Fibroblast of gingiva (primary cell): ENCODE data around the gene MSANTD1.
A peak's percentile ranks its signal among the peaks of the same experiment; 100 is the strongest.
"Not testable (repeated sequence)": the region's sequence is repeated elsewhere in the genome, so short reads cannot be mapped to it uniquely, and the experiment has no call there.

Source experiments
- DNase-seq: peaks from one replicate; pipeline ENCODE4 v3.0.0-alpha.2; 2011; ENCODE audit warnings: low read depth

MSANTD1 gene

GRCh38 chr4:3290889-3291321 is 41.9 kb downstream of the MSANTD1 start:
- DNase-seq, result no peak

DNA sequence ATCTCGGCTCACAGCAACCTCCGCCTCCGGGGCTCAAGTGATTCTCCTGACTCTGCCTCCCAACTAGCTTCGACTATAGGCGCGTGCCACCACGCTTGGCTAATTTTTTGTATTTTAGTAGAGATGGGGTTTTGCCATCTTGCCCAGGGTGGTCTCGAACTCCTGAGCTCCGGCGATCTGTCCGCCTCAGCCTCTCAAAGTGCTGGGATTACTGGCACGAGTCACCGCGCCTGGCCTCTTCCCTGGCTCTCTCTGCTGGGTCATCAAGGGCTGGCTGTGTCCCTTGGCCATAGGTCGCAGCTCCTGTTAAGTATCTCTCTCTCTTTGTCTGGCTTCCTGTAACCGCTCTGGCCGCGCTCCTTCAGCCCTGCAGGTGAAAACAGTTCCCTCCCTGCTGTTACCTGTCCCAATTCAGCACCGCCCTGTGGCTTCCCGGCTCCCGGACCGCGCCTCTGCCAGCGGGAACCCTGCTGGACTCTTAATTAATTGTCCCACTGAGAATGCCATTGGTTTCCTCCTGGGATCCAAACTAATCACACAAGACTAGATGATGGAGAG is 42.5 kb downstream of the MSANTD1 start:
- no peak for DNase-seq

GRCh38 chr4:3291969-3292570 is 43.1 kb downstream of the MSANTD1 start:
- DNase-seq, result peak; percentile 67

DNA sequence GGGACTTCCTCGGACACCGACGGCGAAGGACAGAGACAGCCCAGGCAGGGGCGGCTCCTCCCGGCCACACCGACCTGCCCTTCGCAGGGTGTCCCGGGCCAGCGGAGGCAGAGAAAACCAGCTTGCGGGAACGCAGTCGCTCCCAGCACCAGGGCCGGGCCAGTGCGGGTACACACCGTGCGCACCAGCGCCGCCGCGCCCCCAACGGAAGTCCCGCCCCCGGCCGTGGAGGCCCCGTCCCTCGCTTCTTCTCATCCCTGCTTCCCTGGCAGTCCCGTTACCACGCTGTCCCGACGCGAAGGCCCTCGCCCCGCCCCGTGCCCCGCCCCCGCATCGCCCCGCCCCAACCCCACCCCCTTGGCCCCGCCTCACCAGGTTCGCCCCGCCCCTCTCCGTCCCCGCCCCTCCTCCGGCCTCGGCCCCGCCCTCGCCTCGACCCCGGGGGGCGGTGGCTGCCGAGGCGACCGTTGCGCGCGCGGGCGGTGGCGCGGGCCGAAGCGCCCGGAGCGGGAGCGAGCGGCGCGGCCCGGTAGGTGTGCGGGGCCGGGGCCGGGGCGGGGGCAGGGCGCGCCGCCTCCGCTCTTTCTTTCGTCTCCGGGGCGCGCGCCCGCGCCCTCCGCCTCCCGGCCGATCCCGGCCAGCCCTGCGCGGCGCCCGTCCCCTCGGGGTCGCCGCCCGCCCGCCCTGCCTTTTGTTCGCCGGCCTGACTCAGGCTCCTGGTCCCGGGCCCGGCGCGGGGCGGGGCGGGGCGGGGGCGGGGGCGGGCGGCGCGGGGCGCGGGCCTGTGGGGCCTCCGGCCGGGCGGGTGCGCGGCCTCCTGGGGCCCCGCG is 43.8 kb downstream of the MSANTD1 start, which contains the start of gene RGS12:
RGS12 (plus strand) TSS at position 451 of the 830 bp plus-strand sequence. CDS start 23,150 bp downstream, outside the sequence.
- peak; percentile 95 for DNase-seq

DNA sequence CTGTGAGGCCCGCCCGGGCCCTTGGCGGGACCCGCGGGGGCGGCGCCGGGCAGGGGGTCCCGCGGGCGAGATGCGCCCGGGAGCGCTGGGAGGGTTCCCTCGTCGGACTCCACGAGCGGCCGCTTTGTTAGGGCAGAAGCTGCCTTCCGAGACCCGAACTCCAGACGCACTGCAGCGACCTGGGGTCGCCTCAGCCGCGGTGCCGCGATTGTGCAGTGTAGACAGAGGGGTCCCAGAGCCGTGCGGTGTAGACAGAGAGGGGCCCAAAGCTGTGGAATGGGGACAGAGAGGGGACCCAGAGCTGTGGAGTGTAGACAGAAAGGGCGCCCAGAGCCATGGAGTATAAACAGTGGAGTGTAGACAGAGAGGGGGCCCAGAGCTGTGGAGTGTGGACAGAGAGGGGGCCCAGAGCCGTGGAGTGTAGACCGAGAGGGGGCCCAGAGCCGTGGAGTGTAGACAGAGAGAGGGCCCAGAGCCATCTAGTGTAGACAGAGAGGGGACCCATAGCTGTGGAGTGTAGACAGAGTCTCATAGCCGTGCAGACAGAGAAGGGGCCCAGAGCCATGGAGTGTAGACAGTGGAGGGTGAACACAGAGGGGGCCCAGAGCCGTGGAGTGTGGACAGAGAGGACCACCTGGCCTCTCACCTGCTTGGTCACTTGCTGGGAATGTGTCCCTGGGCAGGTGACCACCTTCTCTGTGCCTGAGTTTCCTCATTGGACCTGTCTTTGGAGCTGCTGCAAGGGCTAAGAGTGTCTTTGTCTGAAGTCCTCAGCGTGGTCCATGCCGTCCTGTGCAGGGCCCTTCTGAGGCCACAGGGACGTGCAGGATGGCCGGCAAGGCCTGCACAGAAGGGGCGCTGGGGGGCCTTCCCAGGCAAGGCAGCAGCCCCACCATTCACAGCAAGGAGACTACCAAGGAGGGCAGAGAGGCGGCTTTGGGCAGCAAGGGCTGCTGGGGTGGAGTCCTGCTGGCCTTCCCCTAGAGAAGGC is 44.7 kb downstream of the MSANTD1 start:
- DNase-seq, result no peak

- DNase-seq, result no peak
Measured at GRCh38 chr4:3294401-3295241, 45.7 kb downstream of the MSANTD1 start.

- DNase-seq, result no peak
Measured at GRCh38 chr4:3295837-3296624, 47.1 kb downstream of the MSANTD1 start.

DNA sequence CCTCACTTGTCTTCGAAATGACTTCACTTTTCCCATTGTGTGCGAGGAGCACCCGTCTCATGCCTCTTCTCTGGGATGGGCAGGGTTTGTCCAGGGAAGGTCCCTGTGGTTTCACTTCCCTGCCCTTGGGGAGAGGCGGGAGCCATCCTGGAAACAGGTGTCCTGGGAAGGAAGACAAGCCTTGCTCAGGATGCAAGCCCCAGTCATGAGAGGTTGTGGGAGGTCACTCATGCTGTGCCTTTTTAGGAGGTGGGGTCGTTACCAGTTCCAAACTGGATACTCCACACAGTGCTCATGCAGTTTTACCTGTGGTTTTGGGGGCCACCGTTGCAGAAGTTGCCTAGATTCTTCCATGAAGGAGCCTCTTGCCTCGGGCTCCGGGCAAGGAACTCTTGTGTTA is 47.7 kb downstream of the MSANTD1 start:
- no peak for DNase-seq

- no peak for DNase-seq
Measured at GRCh38 chr4:3297066-3297859, 48.3 kb downstream of the MSANTD1 start.

- no peak for DNase-seq
Measured at GRCh38 chr4:3299122-3299975, 50.4 kb downstream of the MSANTD1 start.

- no peak for DNase-seq
Measured at GRCh38 chr4:3299976-3300671, 51.2 kb downstream of the MSANTD1 start.

DNA sequence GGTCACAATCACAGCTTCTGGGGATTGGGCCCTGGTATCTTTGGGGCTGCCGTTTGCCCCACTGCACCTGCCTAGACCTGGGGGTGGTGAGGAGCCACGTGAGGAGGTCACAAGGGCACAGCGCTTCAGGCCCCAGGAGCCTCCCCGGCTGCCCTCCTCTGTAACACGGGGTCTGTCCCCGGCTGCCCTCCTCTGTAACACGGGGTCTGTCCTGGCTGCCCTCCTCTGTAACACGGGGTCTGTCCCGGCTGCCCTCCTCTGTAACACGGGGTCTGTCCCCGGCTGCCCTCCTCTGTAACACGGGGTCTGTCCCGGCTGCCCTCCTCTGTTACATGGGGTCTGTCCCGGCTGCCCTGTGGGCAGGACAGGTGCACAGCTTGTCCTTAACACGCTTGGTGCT is 51.9 kb downstream of the MSANTD1 start:
- DNase-seq, result not testable (repeated sequence)

GRCh38 chr4:3301450-3302172 is 52.7 kb downstream of the MSANTD1 start:
- no peak for DNase-seq

GRCh38 chr4:3302173-3302785 is 53.3 kb downstream of the MSANTD1 start:
- DNase-seq, result no peak

DNA sequence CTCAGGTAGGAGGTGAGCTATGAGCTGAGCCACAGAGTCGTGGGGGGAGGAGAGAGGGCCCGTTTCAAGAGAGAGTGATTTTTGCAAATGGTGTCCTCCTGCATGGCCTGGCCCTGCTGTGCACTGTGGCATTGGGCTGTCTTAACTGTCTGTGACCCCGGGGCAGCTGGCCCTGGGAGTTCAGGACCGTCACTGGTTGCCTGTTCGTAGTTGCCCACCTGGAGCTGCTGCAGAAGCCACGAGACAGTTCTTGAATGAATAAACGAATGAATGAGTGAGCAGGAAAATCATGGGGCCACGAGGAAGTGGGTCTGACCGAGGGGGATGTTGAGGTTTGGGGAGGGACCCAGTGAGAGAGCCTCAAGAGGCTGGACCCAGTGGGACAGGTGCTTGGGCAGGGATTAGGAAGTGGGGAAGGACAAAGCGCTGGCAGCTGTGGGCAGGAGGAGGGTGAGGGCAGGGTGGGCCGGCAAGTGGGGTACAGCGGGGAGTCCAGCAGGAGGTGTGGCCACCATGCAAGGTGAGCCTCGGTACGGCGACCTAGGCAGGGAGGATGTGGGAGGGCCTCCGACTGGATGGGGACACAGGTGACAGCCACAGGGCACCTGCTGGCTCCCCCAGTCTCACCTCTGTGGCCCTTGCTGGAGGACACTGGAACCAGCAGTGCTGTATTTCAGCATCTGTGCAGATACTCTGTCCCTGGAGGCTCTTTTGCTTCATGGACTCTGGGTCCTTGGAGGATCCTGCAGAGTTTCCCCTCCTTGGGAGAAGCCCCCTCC is 54.0 kb downstream of the MSANTD1 start:
- no peak for DNase-seq

GRCh38 chr4:3303565-3303824 is 54.5 kb downstream of the MSANTD1 start:
- no peak for DNase-seq
